ENCODE measurements around the gene CD38.

- no peak for TF ChIP-seq EZH2 (IDR thresholded peaks at IDR 0.05)
- no peak for TF ChIP-seq CTCF (IDR thresholded peaks at IDR 0.05)
- no peak for TF ChIP-seq EZH2phosphoT487 (IDR thresholded peaks at IDR 0.05)
Observed at GRCh38 chr4:15779809-15780208, 1.7 kb downstream of the CD38 start.

Measured in neural progenitor cell (in vitro differentiated cells).